ENCODE results near the gene CABS1.

The CABS1 gene

DNA sequence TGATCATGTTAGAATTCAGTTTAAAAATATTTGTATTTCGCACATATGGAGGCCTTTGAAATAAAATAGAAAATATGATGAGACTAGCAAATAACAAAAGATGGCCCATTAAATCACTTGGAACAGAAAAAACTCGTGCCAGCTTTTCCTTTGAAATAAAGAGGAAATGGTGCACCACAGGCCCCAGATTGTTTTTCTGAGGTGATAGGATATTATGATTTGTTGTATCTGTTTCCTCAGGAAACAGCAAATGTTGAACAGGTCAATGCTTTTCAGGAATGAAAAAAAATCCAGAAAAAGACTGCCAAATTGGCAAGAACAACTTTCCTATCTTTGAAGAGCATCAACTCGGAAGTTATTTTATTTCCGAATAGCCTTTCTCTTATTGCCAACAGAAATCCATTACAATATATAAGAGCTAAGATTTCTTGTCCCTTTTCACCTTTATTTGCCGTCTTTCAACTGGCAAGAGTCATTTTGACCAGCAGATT lies 48.0 kb downstream of the CABS1 start, which contains the start of gene SMR3B:
Gene SMR3B (plus strand): TSS at position 441 of the 491 bp plus-strand sequence. CDS start 1,380 bp downstream, outside the sequence.
- Mint-ChIP-seq H3K4me3 (no peak within 1 kb of the TSS), H3K9me3 (no peaks in the 10 kb centered on the region), H3K27ac (no peak within 1 kb of the TSS), H3K36me3 (ENCODE audit: low read depth) (no peaks in the 10 kb centered on the region), H3K27me3 (ENCODE audit: low read depth) (no peaks in the 10 kb centered on the region), H3K4me1 (no peaks in the 10 kb centered on the region)
- TF ChIP-seq, protein P1, sequence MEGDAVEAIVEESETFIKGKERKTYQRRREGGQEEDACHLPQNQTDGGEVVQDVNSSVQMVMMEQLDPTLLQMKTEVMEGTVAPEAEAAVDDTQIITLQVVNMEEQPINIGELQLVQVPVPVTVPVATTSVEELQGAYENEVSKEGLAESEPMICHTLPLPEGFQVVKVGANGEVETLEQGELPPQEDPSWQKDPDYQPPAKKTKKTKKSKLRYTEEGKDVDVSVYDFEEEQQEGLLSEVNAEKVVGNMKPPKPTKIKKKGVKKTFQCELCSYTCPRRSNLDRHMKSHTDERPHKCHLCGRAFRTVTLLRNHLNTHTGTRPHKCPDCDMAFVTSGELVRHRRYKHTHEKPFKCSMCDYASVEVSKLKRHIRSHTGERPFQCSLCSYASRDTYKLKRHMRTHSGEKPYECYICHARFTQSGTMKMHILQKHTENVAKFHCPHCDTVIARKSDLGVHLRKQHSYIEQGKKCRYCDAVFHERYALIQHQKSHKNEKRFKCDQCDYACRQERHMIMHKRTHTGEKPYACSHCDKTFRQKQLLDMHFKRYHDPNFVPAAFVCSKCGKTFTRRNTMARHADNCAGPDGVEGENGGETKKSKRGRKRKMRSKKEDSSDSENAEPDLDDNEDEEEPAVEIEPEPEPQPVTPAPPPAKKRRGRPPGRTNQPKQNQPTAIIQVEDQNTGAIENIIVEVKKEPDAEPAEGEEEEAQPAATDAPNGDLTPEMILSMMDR (IDR thresholded peaks at IDR 0.05; ENCODE audit: unreplicated experiment in 3 of 3), result no peak

All from nephron (organoid).